Type B pancreatic cell (in vitro differentiated cells): Measurements from ENCODE around the gene ZBTB3. TPM values are rescaled to one million over a fixed set of nuclear protein-coding genes. Genes with fewer than 3 reads are reported as not detected.
A peak's percentile ranks its signal among the peaks of the same experiment; 100 is the strongest.

Experiments used
- DNase-seq: peaks from one replicate; pipeline ENCODE4 v3.0.0; 2021; ENCODE audit warnings: mixed read lengths; ENCODE audit not compliant: unreplicated experiment; ENCODE audit errors: extremely low spot score
- H3K27ac Mint-ChIP-seq: 2 replicates; pipeline ENCODE4 v1.8.0; 2021; ENCODE audit warnings: mild to moderate bottlenecking, mixed read lengths
- H3K27me3 Mint-ChIP-seq: 2 replicates; pipeline ENCODE4 v1.8.0; 2021; ENCODE audit warnings: mixed read lengths
- H3K36me3 Mint-ChIP-seq: 2 replicates; pipeline ENCODE4 v1.8.0; 2021; ENCODE audit warnings: mixed read lengths
- H3K4me1 Mint-ChIP-seq: one replicate; pipeline ENCODE4 v1.8.0; 2021; ENCODE audit warnings: mixed read lengths; ENCODE audit not compliant: unreplicated experiment
- H3K4me3 Mint-ChIP-seq: 2 replicates; pipeline ENCODE4 v1.8.0; 2021; ENCODE audit warnings: mild to moderate bottlenecking, mixed read lengths
- H3K9me3 Mint-ChIP-seq: 2 replicates; pipeline ENCODE4 v1.8.0; 2021; ENCODE audit warnings: mixed read lengths
- CTCF ChIP-seq: fragments of 200-600 bp; sonication (generic); conservative IDR thresholded peaks from 2 replicates; pipeline ENCODE4 v1.5.0; 2021; ENCODE audit warnings: antibody characterized with exemption, mild to moderate bottlenecking
- total RNA-seq: library from RNA; stranded (reverse); gene quantifications from 2 replicates; pipeline ENCODE4 v1.2.1, GENCODE V29; 2021; ENCODE audit warnings: low replicate concordance

ZBTB3 gene
- total RNA-seq, 1 donor from 2014 or later, result 10.1 TPM

DNA sequence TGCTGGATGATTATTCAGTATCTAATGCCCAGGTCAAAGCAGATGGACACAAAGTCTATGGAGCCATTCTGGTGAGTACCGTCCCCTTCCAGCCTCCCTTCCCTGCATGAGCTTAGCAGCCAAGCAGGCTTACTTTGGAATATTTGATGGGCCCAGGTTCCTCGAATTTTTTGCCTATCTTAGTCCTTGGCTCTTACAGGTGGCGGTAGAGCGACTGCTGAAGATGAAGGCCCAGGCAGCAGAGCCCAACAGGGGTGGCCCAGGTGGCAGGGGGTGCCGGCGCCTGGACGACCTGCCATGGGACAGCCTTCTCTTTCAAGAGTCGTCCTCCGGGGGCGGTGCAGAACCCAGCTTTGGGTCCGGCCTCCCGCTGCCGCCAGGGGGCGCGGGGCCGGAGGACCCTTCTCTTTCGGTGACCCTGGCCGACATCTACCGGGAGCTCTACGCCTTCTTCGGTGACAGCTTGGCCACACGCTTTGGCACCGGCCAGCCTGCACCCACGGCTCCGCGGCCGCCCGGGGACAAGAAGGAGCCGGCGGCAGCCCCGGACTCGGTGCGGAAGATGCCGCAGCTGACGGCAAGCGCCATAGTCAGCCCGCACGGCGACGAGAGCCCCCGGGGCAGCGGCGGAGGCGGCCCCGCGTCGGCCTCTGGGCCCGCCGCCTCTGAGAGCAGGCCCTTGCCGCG, 32.5 kb upstream of the ZBTB3 start:
- peaks cover 18% of the 10 kb centered on the region for H3K4me1 Mint-ChIP-seq
- peak overlapping the region; percentile 87 for H3K4me3 Mint-ChIP-seq
- peak; percentile 92 for TF ChIP-seq CTCF
- peak overlapping the region; percentile 88 for H3K27ac Mint-ChIP-seq
- no peaks in the 10 kb centered on the region for H3K27me3 Mint-ChIP-seq
- H3K9me3 Mint-ChIP-seq, result no peaks in the 10 kb centered on the region
- H3K36me3 Mint-ChIP-seq, result peaks cover 9% of the 10 kb centered on the region
- peak; percentile 91 for DNase-seq

DNA sequence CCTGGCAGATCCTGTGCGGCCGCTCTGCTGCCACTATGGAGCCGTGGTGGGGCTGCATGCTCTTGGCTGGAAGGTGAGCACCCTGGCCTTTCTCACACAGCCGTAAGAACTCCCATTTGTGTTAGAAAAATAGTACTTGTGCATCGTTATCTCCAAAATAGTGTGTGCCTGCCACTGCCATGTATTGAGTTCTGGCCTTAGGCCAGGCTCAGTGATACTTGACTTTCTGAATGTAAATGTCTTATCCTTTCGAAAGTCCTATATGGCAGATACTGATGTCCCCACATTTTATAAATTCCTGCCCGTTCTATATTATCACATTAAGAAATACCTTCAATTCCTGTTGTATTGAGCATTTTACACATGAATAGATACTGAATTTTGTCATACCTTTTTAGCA, 28.8 kb upstream of the ZBTB3 start:
- peaks cover 6% of the 10 kb centered on the region for H3K36me3 Mint-ChIP-seq
- TF ChIP-seq CTCF, result no peak
- H3K27me3 Mint-ChIP-seq, result no peaks in the 10 kb centered on the region
- H3K9me3 Mint-ChIP-seq, result no peaks in the 10 kb centered on the region
- peaks cover 2% of the 10 kb centered on the region for H3K4me1 Mint-ChIP-seq
- no peak overlapping the region for H3K27ac Mint-ChIP-seq
- H3K4me3 Mint-ChIP-seq, result no peak overlapping the region
- DNase-seq, result no peak

- H3K36me3 Mint-ChIP-seq, result peaks cover 18% of the 10 kb centered on the region
- H3K27me3 Mint-ChIP-seq, result no peaks in the 10 kb centered on the region
- no peaks in the 10 kb centered on the region for H3K9me3 Mint-ChIP-seq
- H3K4me3 Mint-ChIP-seq, result no peak overlapping the region
- no peak for TF ChIP-seq CTCF
- H3K4me1 Mint-ChIP-seq, result no peaks in the 10 kb centered on the region
- DNase-seq, result no peak
- peak overlapping the region; percentile 25 for H3K27ac Mint-ChIP-seq
Observed at GRCh38 chr11:62778441-62778840, 24.5 kb upstream of the ZBTB3 start.

DNA sequence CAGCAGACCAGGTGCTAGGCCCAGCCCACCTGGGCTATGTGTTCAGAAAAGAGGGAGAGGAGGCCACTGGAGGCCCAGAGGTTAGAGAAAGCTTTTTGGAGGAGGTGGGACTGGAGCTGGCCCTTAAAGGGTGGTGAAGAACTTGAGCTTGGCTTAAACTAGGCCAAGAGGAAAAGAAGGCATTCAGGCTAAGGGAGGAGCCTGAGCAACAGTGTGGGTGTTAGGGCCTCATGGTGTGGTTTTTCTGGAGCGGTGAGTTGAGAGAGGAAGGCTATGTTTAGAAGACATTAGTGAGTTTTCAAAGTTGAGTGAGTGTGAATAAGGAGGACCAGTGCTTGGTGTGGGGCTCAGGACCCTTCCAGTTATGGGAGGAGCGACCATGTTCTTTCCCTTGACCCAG, 23.4 kb upstream of the ZBTB3 start:
- H3K4me3 Mint-ChIP-seq, result no peak overlapping the region

GRCh38 chr11:62775646-62776045, 21.7 kb upstream of the ZBTB3 start:
- Mint-ChIP-seq H3K4me1 (peaks cover 6% of the 10 kb centered on the region), H3K27me3 (no peaks in the 10 kb centered on the region), H3K4me3 (no peak overlapping the region), H3K27ac (no peak overlapping the region), H3K36me3 (peaks cover 12% of the 10 kb centered on the region), H3K9me3 (no peaks in the 10 kb centered on the region)
- no peak for DNase-seq
- no peak for TF ChIP-seq CTCF

More for the DNA sequence above, 23.4 kb upstream of the ZBTB3 start:
- Mint-ChIP-seq H3K9me3 (no peaks in the 10 kb centered on the region), H3K27me3 (no peaks in the 10 kb centered on the region), H3K36me3 (peaks cover 12% of the 10 kb centered on the region), H3K4me1 (no peaks in the 10 kb centered on the region), H3K27ac (no peak overlapping the region)
- no peak for TF ChIP-seq CTCF
- no peak for DNase-seq
